H54 (cell line): ENCODE data around the gene IZUMO1.
"Not testable (repeated sequence)": the region's sequence is repeated elsewhere in the genome, so short reads cannot be mapped to it uniquely, and the experiment has no call there.

Experiments
- DNase-seq: peaks from one replicate; pipeline ENCODE4 v3.0.0; 2011; ENCODE audit warnings: low spot score, mixed read lengths; ENCODE audit not compliant: insufficient read length
- FAIRE-seq: peaks from 3 replicates; lab custom pipeline; 2011; peaks lifted over from hg19 to GRCh38; lab: Jason Lieb, UNC
- POLR2A ChIP-seq: IDR thresholded peaks from 2 replicates; pipeline ENCODE4 v1.6.1; 2011; ENCODE audit warnings: low read depth, mild to moderate bottlenecking, low read length

The IZUMO1 gene

DNA sequence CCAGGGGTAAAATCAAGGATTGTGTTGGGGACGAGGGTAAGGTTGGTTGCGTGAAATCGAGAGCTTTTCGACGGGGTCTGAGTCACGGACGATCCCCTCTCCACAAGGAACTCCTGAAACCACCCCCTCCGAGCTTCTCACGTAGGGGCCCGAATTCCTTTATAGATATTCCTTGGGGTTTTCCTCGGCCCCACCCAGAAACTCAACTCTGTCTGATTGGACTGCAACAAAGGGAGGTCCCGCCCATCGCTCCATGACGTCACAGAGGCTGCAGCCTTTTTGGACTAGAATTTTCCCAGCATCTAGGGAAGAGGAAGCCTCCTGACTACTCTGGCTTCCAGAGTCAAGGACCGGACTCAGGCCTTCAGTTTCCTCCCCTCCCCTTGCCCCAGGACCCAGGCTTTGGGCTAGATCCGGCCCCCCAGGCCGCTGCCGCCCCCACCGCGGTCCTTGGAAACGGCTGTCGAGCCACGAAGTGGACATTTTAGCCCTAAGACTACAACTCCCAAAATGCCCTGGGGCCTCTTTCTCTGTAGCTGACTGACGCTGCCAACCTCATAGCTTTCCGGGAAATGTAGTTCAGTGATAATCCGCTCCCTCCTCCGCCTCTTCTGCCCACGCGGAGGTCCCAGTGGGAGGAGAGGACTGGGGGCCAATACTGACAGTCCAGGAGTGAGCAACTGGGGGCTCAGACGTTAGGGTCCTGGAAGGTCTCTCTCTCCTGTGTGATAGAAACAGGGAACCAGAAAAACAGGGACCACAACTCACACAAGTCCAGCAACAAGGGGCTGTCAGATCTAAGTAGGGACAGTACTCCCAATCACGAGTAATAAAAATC is at the start of gene IZUMO1:
Gene IZUMO1 (minus strand): TSS at position 172 of the 838 bp plus-strand sequence. CDS start 1,050 bp downstream, outside the sequence.
- DNase-seq (peak; percentile 87), FAIRE-seq (peak; percentile 52)
- no peak for TF ChIP-seq POLR2A

DNA sequence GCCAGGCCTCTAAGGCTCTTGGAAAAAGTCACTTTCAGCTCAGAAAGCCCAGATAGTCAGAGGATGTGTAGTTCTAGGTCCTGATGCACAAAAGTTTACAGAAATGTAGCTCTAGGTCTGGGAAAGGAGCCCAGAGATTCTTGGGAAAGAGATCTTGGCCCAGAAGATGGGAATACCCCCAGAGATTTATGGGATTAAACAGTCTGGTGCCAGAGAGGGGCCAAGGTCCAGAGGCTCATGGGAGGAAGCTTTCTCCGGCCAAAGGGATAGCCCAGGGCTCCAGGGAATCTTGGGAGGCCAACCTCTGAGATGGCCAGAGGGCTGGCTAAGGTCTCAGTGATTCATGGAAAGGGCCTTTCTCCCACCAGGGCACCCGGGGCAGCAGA is 49.0 kb upstream of the IZUMO1 start:
- TF ChIP-seq POLR2A: no peak
- DNase-seq: no peak
- no peak for FAIRE-seq

DNA sequence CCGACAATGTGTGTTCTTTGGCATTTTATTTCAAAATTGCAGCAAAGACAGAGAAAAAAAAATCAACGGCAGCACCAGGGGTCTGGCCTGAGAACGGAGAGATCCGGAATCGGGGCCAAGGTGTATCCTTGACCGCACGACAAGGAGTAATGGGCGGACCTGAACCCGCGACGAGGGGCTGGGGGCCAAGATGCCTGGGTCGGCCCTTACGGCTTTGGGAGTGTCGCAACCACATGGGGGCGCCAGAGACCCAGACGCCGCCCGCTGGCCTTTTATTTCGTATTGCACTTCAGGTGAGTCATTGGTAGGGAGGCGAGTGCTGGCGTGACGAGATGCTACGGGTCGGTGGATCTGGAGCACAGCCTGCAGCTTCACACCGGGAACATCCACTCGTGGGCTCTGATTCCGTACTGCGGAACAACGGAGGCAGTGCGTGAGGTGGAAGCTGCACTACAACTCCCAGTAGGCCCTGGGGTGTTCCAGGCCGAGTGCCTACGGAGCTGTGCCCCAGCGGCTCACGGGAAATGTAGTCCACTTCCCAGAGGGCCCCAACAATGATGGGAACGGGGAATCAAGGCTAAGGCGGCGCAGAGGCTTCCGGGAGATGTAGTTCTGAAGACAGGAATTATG is 48.5 kb upstream of the IZUMO1 start:
- DNase-seq (peak; percentile 61), FAIRE-seq (peak; percentile 27)
- no peak for TF ChIP-seq POLR2A

DNA sequence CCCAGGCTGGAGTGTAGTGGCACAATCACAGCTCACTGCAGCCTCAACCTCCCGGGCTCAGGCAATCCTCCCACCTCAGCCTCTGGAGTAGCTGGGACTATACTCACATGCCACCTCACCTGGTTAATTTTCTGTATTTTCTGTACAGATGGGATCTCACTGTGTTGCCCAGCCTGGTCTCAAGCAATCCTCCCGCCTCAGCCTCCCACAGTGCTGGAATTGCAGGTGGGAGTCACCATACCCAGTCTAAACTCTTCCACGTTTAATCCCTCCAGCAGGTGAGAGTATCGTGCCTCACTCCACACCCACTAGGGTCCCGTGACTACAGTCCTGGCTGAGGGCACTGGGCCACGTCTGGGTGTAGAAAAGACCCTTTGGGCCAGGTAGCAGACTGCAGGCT is 47.6 kb upstream of the IZUMO1 start:
- no peak for TF ChIP-seq POLR2A
- DNase-seq (no peak), FAIRE-seq (no peak)

DNA sequence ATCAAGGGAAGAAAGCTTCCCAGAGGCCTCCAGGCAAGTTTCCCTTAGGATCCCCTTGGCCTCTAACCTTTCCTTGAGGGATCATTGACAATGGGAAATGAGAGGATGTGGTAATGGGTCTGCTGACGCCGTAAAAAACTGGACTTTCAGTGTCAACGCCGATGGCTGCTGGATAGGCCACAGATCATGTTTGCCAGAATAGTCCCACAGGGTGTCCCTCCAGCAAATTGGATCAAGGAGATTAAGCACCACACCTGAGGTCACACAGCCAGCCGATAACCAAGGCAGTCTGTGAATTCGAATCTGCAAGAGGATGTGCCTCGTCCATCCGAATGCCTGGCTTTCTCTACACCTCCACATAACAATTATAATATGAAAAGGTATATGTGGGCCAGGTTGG is 46.6 kb upstream of the IZUMO1 start:
- FAIRE-seq: no peak

DNA sequence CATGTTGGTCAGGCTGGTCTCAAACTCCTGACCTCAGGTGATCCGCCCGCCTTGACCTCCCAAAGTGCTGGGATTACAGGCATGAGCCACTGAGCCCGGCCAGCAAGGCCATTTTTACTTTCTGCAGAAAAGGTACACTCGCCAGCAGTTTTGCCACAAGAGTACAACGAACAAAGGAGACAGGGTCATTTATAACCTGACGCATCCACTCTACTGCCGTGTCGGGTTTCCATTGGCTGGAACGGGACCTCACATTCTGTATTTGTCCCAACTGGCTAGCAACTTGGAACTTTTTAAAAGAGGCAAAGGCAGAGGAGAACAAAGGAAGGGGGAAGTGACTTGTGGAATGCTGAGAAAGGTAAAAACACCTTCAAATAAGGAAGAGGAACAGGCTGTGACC is 40.6 kb upstream of the IZUMO1 start:
- FAIRE-seq, DNase-seq: not testable (repeated sequence)

More for the DNA sequence above, 46.6 kb upstream of the IZUMO1 start:
- no peak for DNase-seq
- TF ChIP-seq POLR2A: no peak

DNA sequence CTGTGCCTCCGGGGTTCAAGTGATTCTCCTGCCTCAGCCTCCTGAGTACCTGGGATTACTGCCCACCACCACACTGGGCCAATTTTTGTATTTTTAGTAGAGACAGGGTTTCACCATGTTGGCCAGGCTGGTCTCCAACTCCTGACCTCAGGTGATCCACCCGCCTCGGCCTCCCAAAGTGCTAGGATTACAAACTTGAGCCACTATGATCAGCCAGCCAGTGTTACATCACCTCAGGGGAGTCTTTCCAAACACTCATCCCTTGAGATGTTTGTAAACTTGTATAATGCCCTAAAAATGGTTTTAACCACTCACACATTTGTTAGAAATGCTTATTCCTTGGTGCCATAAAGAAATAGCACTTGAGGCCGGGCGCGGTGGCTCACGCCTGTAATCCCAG is 39.7 kb upstream of the IZUMO1 start:
- FAIRE-seq, DNase-seq: not testable (repeated sequence)

DNA sequence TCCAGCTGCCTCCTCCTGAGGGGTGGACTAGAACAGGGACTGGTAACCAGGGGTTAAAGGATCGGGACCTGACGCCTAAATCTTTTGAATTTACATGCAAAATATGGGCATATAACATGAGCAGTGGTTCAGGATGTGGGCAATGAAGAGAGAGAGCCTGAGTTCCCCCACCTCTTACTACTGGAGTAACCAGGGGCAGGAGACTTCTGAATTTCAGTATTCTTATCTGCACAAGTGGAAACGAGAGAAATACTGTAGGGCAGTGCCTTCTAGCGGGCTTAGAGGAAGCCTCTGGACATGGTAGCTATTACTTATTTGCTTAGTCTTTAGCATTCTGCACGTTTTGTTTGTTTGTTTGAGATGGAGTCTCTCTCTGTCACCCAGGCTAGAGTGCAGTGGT is 37.8 kb upstream of the IZUMO1 start:
- FAIRE-seq (no peak), DNase-seq (no peak)
- TF ChIP-seq POLR2A: no peak

DNA sequence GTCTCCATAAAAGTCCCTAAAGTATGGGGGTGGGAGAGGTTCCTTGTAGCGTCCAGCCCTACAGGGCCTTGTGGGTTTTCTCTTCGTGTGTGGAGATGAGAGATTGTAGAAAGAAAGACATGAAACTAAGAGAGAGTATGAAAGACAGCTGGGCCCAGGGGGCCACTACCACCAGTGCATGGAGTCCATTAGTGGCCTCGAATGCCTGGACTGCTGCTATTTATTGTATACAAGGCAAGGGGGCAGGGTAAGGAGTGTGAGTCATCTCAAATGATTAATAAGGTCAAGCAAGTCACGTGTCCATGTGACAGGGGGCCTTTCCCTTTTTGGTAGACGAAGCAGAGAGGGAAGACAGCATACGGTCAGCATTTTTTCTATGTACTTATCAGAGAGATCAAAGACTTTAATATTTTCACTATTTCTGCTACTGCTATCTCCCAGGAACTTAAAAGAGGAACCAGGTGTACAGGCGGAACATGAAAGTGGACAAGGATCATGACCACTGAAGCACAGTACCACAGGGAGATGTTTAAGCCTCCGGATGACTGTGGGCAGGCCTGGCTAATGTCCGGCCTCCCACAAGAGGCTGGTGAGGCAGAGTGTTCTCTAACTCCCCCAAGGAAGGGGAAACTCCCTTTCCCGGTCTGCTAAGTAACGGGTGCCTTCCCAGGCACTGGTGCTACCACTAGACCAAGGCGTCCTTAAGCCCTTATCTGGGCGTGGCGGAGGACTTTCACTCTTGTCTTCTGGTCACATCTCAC is 34.1 kb upstream of the IZUMO1 start:
- FAIRE-seq: peak; percentile 33
- no peak for DNase-seq
- TF ChIP-seq POLR2A: no peak

DNA sequence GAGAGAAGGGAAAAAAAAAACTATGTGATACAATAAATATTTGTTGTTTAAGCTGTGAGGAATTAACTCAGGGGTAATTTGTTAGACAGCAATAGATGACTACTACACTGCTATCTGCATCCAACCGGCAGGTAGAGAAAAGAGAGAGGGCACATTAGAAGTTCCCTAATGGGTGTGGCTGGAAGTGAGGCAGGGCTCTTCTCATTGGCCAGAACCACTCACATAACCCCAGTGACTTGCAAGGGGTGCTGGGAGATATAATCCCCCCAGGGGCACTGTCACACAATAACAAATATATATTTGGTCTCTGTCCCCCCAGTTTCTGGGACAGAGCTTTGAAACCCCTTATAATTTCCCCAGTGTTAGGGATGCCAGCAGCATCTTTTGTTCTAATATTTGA is 32.9 kb upstream of the IZUMO1 start:
- no peak for FAIRE-seq
- DNase-seq: no peak

DNA sequence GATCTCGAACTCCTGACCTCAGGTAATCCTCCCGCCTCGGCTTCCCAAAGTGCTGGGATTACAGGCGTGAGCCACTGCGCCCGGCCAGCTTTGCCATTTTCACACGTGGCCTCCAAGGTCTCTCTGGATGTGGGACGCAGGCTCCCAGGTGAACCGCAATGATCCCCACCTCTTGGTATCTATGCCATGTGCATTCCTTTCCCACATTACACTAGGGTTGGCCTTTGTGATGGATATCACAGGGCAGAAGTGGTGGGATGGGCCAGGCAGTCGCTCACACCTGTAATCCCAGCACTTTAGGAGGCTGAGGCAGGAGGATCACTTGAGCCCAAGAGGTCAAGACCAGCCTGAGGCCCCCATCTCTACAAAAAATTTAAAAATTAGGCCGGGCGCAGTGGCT is 31.0 kb upstream of the IZUMO1 start:
- no peak for TF ChIP-seq POLR2A
- FAIRE-seq (no peak), DNase-seq (no peak)

More for the DNA sequence above, 32.9 kb upstream of the IZUMO1 start:
- TF ChIP-seq POLR2A: no peak

DNA sequence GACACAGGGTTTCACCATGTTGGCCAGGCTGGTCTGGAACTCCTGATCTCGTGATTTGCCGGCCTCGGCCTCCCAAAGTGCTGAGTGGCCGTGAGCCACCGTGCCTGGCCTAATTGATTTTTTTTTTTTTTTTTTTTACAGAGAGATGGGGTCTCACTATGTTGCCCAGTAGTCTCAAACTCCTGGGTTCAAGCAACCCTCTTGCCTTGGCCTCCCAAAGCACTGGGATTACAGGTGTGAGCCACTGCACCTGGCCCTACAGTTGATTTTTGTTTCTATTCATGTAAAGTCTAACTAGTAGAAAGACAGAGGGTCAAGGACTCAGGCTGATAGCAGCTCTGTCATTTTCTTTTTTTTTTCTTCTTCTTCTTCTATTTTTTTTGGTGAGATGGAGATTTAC is 30.4 kb upstream of the IZUMO1 start:
- FAIRE-seq (no peak), DNase-seq (no peak)
- TF ChIP-seq POLR2A: no peak

DNA sequence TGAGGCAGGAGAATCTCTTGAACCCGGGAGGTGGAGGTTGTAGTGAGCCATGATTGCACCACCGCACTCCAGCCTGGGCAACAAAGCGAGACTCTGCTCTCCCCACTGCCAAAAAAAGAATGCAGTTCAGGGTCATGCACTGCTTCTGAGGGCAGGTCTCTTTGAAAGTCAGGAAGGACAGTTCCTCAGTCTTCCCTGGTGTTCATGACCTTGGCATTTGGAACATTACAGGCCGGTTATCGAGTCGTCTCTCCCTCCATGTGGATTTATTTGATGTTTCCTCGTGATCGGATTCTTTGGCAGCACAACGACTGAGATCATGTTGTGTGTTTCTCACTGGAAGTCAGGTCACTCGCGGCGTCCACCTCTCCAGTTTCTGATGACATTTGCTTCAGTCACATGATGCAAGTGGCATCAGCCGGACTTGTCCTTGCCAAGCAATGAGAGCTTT is 25.8 kb upstream of the IZUMO1 start:
- FAIRE-seq (no peak), DNase-seq (no peak)
- TF ChIP-seq POLR2A: no peak
